IMR-90 (cell line): ENCODE results near the gene S100A5. TPM values are rescaled to one million over a fixed set of nuclear protein-coding genes. Genes with fewer than 3 reads are reported as not detected.

ENCODE experiments used
- ATAC-seq: fragments of 200-7000 bp; cut with Tn5 transposase; 2 replicates; pipeline ENCODE4 v1.9.1; 2020; ENCODE audit warnings: low read depth, mild to moderate bottlenecking, moderate library complexity
- BruUV-seq: library from RNA; stranded (reverse); fragments of 400-500 nt; replicated peaks from 2 replicates; lab custom pipeline; 2021; lab: Mats Ljungman, UMichigan
- CTCF ChIA-PET: fragments of 300-600 bp; formaldehyde crosslinking; extraction: SDS; loops from one replicate; lab custom pipeline; 2021; ENCODE audit warnings: antibody characterized with exemption; lab: Yijun Ruan, JAX
- POLR2A ChIA-PET: fragments of 300-600 bp; sonication (Branson Sonifier 250); formaldehyde crosslinking; loops from one replicate; lab custom pipeline; 2022; ENCODE audit warnings: antibody characterized with exemption; ENCODE audit not compliant: unreplicated experiment; lab: Charles Lee
- DNase-seq: peaks from one replicate; pipeline ENCODE4 v3.0.0; 2013
- H2AFZ ChIP-seq: replicated peaks from 2 replicates; pipeline ENCODE3; 2013; ENCODE audit warnings: low read length, mild to moderate bottlenecking; ENCODE audit not compliant: poor library complexity
- H2AK5ac ChIP-seq: 2 replicates; pipeline ENCODE4 v1.6.1; 2013; ENCODE audit warnings: low read depth, low read length, inconsistent platforms
- H2AK9ac ChIP-seq: replicated peaks from 2 replicates; pipeline ENCODE3; 2013; ENCODE audit warnings: mild to moderate bottlenecking, low read depth, low read length, moderate library complexity; ENCODE audit not compliant: poor library complexity
- H2BK120ac ChIP-seq: 2 replicates; pipeline ENCODE4 v1.6.1; 2013; ENCODE audit warnings: low read depth, low read length, inconsistent platforms
- H2BK15ac ChIP-seq: 3 replicates; pipeline ENCODE4 v1.6.1; 2013; ENCODE audit warnings: low read depth, low read length, inconsistent platforms
- H2BK20ac ChIP-seq: 2 replicates; pipeline ENCODE4 v1.6.1; 2013; ENCODE audit warnings: low read depth, mild to moderate bottlenecking, inconsistent platforms, low read length, moderate library complexity
- H2BK5ac ChIP-seq: 2 replicates; pipeline ENCODE4 v1.6.1; 2013; ENCODE audit warnings: mild to moderate bottlenecking, low read depth, low read length, inconsistent platforms; ENCODE audit not compliant: poor library complexity, severe bottlenecking
- H3K14ac ChIP-seq: replicated peaks from 2 replicates; pipeline ENCODE4 v1.6.1; 2013; ENCODE audit warnings: low read depth, low read length, inconsistent platforms
- H3K18ac ChIP-seq: 2 replicates; pipeline ENCODE4 v1.6.1; 2013; ENCODE audit warnings: low read depth, low read length, control low read depth
- H3K23ac ChIP-seq: 2 replicates; pipeline ENCODE4 v1.6.1; 2013; ENCODE audit warnings: low read depth, low read length, inconsistent platforms
- H3K27ac ChIP-seq: 2 replicates; pipeline ENCODE4 v1.5.1; 2013; ENCODE audit warnings: mild to moderate bottlenecking, control low read depth, low read length; ENCODE audit not compliant: insufficient read depth
- H3K27me3 ChIP-seq: 2 replicates; pipeline ENCODE4 v1.6.1; 2013; ENCODE audit warnings: low read length; ENCODE audit not compliant: control insufficient read depth, insufficient read depth
- H3K36me3 ChIP-seq: 2 replicates; pipeline ENCODE4 v1.6.1; 2013; ENCODE audit warnings: low read length, mixed read lengths; ENCODE audit not compliant: control insufficient read depth, insufficient read depth
- H3K4ac ChIP-seq: 2 replicates; pipeline ENCODE4 v1.6.1; 2013; ENCODE audit warnings: low read depth, low read length, inconsistent platforms
- H3K4me1 ChIP-seq: 2 replicates; pipeline ENCODE4 v1.6.1; 2013; ENCODE audit warnings: low read length, mixed read lengths; ENCODE audit not compliant: control insufficient read depth, insufficient read depth
- H3K4me2 ChIP-seq: 2 replicates; pipeline ENCODE4 v1.6.1; 2013; ENCODE audit warnings: low read depth, mild to moderate bottlenecking, control low read depth, low read length, moderate library complexity
- H3K4me3 ChIP-seq: 2 replicates; pipeline ENCODE4 v1.5.1; 2013; ENCODE audit warnings: low read depth, mild to moderate bottlenecking, control low read depth, low read length, moderate library complexity; ENCODE audit not compliant: insufficient read depth
- H3K56ac ChIP-seq: 2 replicates; pipeline ENCODE4 v1.6.1; 2013; ENCODE audit warnings: low read length, inconsistent platforms; ENCODE audit not compliant: insufficient read depth; ENCODE audit errors: extremely low read depth
- H3K79me1 ChIP-seq, 2 experiments: 2 replicates each; pipeline ENCODE4 v1.6.1; 2013; ENCODE audit warnings: low read length in 2 of 2, inconsistent platforms in 1 of 2, low read depth in 1 of 2
- H3K9ac ChIP-seq: 2 replicates; pipeline ENCODE4 v1.6.1; 2013; ENCODE audit warnings: low read depth, low read length, control low read depth
- H3K9me1 ChIP-seq: 2 replicates; pipeline ENCODE4 v1.6.1; 2013; ENCODE audit warnings: low read length, inconsistent platforms; ENCODE audit not compliant: insufficient read depth
- H3K9me3 ChIP-seq: 2 replicates; pipeline ENCODE4 v1.6.1; 2013; ENCODE audit warnings: low read length; ENCODE audit not compliant: control insufficient read depth, insufficient read depth
- H4K20me1 ChIP-seq: 2 replicates; pipeline ENCODE4 v1.6.1; 2013; ENCODE audit warnings: low read length, inconsistent platforms; ENCODE audit not compliant: insufficient read depth
- H4K5ac ChIP-seq: 2 replicates; pipeline ENCODE4 v1.6.1; 2013; ENCODE audit warnings: mild to moderate bottlenecking, low read depth, low read length, control low read depth
- H4K8ac ChIP-seq, 2 experiments: 2 replicates each; pipeline ENCODE4 v1.6.1; 2013; ENCODE audit warnings: low read depth in 2 of 2, low read length in 2 of 2, control low read depth in 1 of 2, inconsistent platforms in 1 of 2
- H4K91ac ChIP-seq: 2 replicates; pipeline ENCODE4 v1.6.1; 2013; ENCODE audit warnings: low read depth, low read length, inconsistent platforms; ENCODE audit not compliant: insufficient read depth
- BHLHE40 ChIP-seq: fragments of 150-350 bp; IDR thresholded peaks from 2 replicates; pipeline ENCODE4 v1.6.1; 2016; ENCODE audit warnings: mild to moderate bottlenecking, low read depth, low read length
- CEBPB ChIP-seq: IDR thresholded peaks from 2 replicates; pipeline ENCODE4 v1.6.1; 2012; ENCODE audit warnings: low read depth, low read length, improper control_type of control experiment
- CHD1 ChIP-seq: IDR thresholded peaks from 2 replicates; pipeline ENCODE4 v1.6.1; 2012; ENCODE audit warnings: low read depth, low read length, improper control_type of control experiment
- CTCF ChIP-seq: conservative IDR thresholded peaks from 2 replicates; pipeline ENCODE4 v1.5.1; 2012; ENCODE audit warnings: mild to moderate bottlenecking, low read depth, low read length, improper control_type of control experiment
- ELK1 ChIP-seq: fragments of 150-350 bp; IDR thresholded peaks from 2 replicates; pipeline ENCODE4 v1.6.1; 2016; ENCODE audit warnings: low read depth, mild to moderate bottlenecking, low read length, moderate library complexity, borderline replicate concordance
- MAFK ChIP-seq: IDR thresholded peaks from 2 replicates; pipeline ENCODE4 v1.6.1; 2012; ENCODE audit warnings: low read depth, low read length, improper control_type of control experiment
- MAZ ChIP-seq: IDR thresholded peaks from 2 replicates; pipeline ENCODE4 v1.6.1; 2012; ENCODE audit warnings: low read depth, mild to moderate bottlenecking, low read length, improper control_type of control experiment, moderate library complexity, borderline replicate concordance
- MXI1 ChIP-seq: IDR thresholded peaks from 2 replicates; pipeline ENCODE4 v1.6.1; 2012; ENCODE audit warnings: low read depth, mild to moderate bottlenecking, low read length, moderate library complexity, borderline replicate concordance
- NFE2L2 ChIP-seq: fragments of 150-350 bp; IDR thresholded peaks from 2 replicates; pipeline ENCODE4 v1.6.1; 2016; ENCODE audit warnings: low read depth, mild to moderate bottlenecking, low read length
- POLR2A ChIP-seq: IDR thresholded peaks from 2 replicates; pipeline ENCODE4 v1.6.1; 2012; ENCODE audit warnings: mild to moderate bottlenecking, low read depth, low read length
- RAD21 ChIP-seq: IDR thresholded peaks from 2 replicates; pipeline ENCODE4 v1.6.1; 2012; ENCODE audit warnings: low read length, improper control_type of control experiment
- RFX5 ChIP-seq: IDR thresholded peaks from 2 replicates; pipeline ENCODE4 v1.8.0; 2012; ENCODE audit warnings: low read depth, mild to moderate bottlenecking, low read length, moderate library complexity
- SMC3 ChIP-seq: fragments of 150-350 bp; IDR thresholded peaks from 2 replicates; pipeline ENCODE4 v1.6.1; 2016; ENCODE audit warnings: low read depth, mild to moderate bottlenecking, antibody characterized with exemption, low read length, moderate library complexity
- WGBS, 2 experiments: methylation state at CpG; one replicate each; pipeline versions ENCODE4 v1.1.5 to v1.1.7; 2013; ENCODE audit warnings: missing lambda C conversion rate in 2 of 2; ENCODE audit not compliant: insufficient read length in 1 of 2; ENCODE audit errors: extremely low coverage in 2 of 2; 5-methylcytosine and 5-hydroxymethylcytosine counted together
- dilution Hi-C: fragments of 300-500 bp; cut with HindIII; formaldehyde crosslinking; loops from one replicate; pipeline ENCODE4 v1.14.3; 2018; ENCODE audit warnings: low sequenced_read_pairs; ENCODE audit not compliant: unreplicated experiment
- in situ Hi-C: fragments of 300-500 bp; cut with MboI; formaldehyde crosslinking; loops from 3 replicates; pipeline ENCODE4 v1.14.3; 2019; ENCODE audit warnings: low sequenced_read_pairs, inconsistent platforms, mixed read lengths
- intact Hi-C: fragments of 100-400 bp; cut with micrococcal nuclease; formaldehyde crosslinking; loops from 2 replicates; pipeline ENCODE4 v1.10.0; 2022
- polyA plus RNA-seq, 3 experiments: library from polyadenylated mRNA; depleted of rRNA; stranded (reverse); fragments of >200 nt; gene quantifications; 2 replicates each; pipeline ENCODE4 v1.2.3, GENCODE V29; 2012; ENCODE audit warnings: low replicate concordance in 1 of 3
- total RNA-seq: library from RNA; depleted of rRNA; stranded (reverse); fragments of >200 nt; gene quantifications from 2 replicates; pipeline ENCODE4 v1.2.3, GENCODE V29; 2012
- TF ChIP-seq, protein P1 (sequence below): fragments of 150-350 bp; IDR thresholded peaks from 2 replicates; pipeline ENCODE4 v1.6.1; 2017; ENCODE audit warnings: mild to moderate bottlenecking, antibody characterized with exemption, low read length, low read depth

S100A5 gene
- total and polyA plus RNA-seq, 2 of the 4 experiments (the other 2 are of a cell fraction), result 0.27 TPM; not detected in 1

- Histone ChIP-seq H2AFZ (peak overlapping the region; percentile 27), H2AK5ac (no peak overlapping the region), H3K4me2 (no peak overlapping the region), H3K23ac (no peak overlapping the region), H3K4ac (no peak overlapping the region), H3K9me1 (peaks cover 8% of the 10 kb centered on the region; the same call in 1 of the 2 replicates), H3K18ac (no peak overlapping the region), H4K20me1 (peaks cover 3% of the 10 kb centered on the region), H3K4me1 (peaks cover 5% of the 10 kb centered on the region; the same call in 1 of the 2 replicates), H3K4me3 (no peak overlapping the region), H2BK20ac (no peak overlapping the region), H3K14ac (no peak overlapping the region), H3K9ac (no peak overlapping the region), H2AK9ac (no peak overlapping the region), H3K79me1 (no peaks in the 10 kb centered on the region), H3K9me3 (no peaks in the 10 kb centered on the region), H2BK15ac (no peak overlapping the region), H3K27me3 (peaks cover 5% of the 10 kb centered on the region), H3K36me3 (no peaks in the 10 kb centered on the region), H3K27ac (no peak overlapping the region), H4K8ac (no peak overlapping the region), H4K91ac (no peak overlapping the region), H2BK5ac (no peak overlapping the region), H3K56ac (no peak overlapping the region), H2BK120ac (no peak overlapping the region), H4K5ac (no peak overlapping the region)
- no TSS peak for BruUV-seq
- no peak for DNase-seq
- intact Hi-C loops, result no loop called here
- 76% methylated on average over 5 of the region's 6 CpGs; no CpG with 5 or more reads in 1 of the 2 experiments for WGBS, 2 experiments
- no peak for ATAC-seq
- POLR2A ChIA-PET, result no interaction called here
- dilution Hi-C loops, result no loop called here
- in situ Hi-C loops, result no loop called here
- CTCF ChIA-PET, result interaction anchor here (1.2 to 3.4 kb wide), 4 partner anchors 28 to 142 kb away, joined by 3 to 41 read pairs (median 16); no protein-coding TSS in a partner anchor
- TF ChIP-seq MXI1 (no peak), RFX5 (no peak), MAFK (no peak), ELK1 (no peak), MAZ (no peak), POLR2A (no peak), BHLHE40 (no peak), CTCF (no peak), CEBPB (no peak), SMC3 (no peak), RAD21 (no peak), NFE2L2 (no peak), CHD1 (no peak)
- TF ChIP-seq, protein P1, sequence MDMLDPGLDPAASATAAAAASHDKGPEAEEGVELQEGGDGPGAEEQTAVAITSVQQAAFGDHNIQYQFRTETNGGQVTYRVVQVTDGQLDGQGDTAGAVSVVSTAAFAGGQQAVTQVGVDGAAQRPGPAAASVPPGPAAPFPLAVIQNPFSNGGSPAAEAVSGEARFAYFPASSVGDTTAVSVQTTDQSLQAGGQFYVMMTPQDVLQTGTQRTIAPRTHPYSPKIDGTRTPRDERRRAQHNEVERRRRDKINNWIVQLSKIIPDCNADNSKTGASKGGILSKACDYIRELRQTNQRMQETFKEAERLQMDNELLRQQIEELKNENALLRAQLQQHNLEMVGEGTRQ, result no peak
These were observed 47.3 kb downstream of the S100A5 start for GRCh38 chr1:153493343-153493960.
